Activated T-helper 17 cell treated with anti-CD3 and anti-CD28 coated beads, Interleukin-2, amount 50 U/mL, for 72 hours (primary cell): ENCODE data around the gene SLC25A47. TPM values are rescaled to one million over a fixed set of nuclear protein-coding genes. Genes with fewer than 3 reads are reported as not detected.

Experiments used
- ATAC-seq: fragments of 150-1000 bp; cut with Tn5 transposase; replicated peaks from 2 replicates; pipeline ENCODE4 v1.10.0; 2021; ENCODE audit warnings: mild to moderate bottlenecking, moderate library complexity
- H3K27ac Mint-ChIP-seq: one replicate; pipeline ENCODE4 v1.8.0; 2022; ENCODE audit warnings: mixed read lengths
- H3K27me3 Mint-ChIP-seq: one replicate; pipeline ENCODE4 v1.8.0; 2022; ENCODE audit warnings: mixed read lengths
- H3K36me3 Mint-ChIP-seq: one replicate; pipeline ENCODE4 v1.8.0; 2022; ENCODE audit warnings: low read depth, mild to moderate bottlenecking, mixed read lengths
- H3K4me1 Mint-ChIP-seq: one replicate; pipeline ENCODE4 v1.8.0; 2022; ENCODE audit warnings: mixed read lengths
- H3K4me3 Mint-ChIP-seq: one replicate; pipeline ENCODE4 v1.8.0; 2022; ENCODE audit warnings: mild to moderate bottlenecking, mixed read lengths
- H3K9me3 Mint-ChIP-seq: one replicate; pipeline ENCODE4 v1.8.0; 2022; ENCODE audit warnings: mixed read lengths
- total RNA-seq, 2 donors: library from RNA; stranded (reverse); gene quantifications; one replicate each; pipeline ENCODE4 v1.2.3, GENCODE V29; 2022

SLC25A47 gene
- total RNA-seq, 2 donors from 2014 or later, result not detected

DNA sequence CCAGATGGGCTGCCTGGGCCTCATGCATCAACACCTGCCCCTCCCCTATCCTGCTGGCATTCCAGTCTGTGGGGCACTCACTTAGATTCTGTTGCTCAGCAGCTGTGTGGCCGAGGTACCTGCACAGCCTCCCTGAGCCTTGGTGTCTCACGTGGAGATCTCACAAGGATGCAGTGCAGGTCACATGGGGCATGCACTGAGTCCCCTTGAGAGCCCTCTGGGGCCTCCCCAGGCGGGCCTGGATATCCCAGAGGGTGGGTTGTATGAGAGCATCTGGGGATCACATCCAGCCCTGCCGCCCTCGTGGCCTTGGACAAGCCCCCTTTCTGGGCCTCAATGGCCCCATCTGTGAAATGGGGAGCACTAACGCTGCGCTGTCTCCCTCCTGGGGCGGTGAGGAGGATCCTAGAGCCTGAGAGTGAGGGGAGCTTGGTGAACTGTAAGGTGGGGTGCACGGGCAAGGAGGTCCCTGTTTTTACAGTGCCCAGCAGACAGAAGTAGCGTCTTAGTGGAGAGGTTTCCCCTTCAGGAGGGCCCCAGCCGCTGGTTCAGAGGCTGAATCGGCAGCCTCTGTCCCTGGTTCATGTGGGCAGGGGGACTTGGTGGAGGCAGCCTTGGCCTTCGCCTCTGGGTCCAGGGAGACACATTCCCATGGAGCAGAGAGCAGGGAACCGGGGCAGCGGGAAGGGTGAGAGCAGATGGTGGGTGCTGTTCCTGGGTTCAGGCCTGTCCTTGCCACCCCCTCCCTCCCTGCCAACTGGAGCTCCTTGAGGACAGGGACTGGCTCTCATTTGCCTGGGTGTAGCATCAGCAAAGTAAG lies 791 bp upstream of the SLC25A47 start:
- Mint-ChIP-seq H3K4me3 (no peak overlapping the region), H3K27me3 (no peaks in the 10 kb centered on the region), H3K9me3 (no peaks in the 10 kb centered on the region), H3K4me1 (peaks cover 5% of the 10 kb centered on the region), H3K27ac (peak overlapping the region; percentile 61), H3K36me3 (no peaks in the 10 kb centered on the region)
- no peak for ATAC-seq

DNA sequence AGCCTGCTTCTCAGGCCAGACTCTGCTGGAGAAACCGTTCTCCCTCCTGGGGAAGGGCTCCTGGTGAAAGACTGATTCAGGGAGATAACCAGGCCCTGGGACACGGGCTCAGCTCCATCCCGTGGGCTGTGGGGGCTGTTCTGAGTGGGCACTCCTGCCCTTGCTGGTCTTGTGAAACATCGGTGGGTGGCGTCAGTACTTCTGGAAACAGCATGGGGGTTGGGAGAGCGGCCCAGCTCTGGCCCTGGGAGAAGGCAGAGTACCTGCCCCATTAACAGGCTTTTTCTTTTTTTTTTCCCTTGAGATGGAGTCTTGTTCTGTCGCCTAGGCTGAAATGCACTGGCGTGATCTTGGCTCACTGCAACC lies 786 bp downstream of the SLC25A47 start:
- no peaks in the 10 kb centered on the region for H3K36me3 Mint-ChIP-seq
- no peak overlapping the region for H3K4me3 Mint-ChIP-seq
- no peaks in the 10 kb centered on the region for H3K27me3 Mint-ChIP-seq
- peaks cover 5% of the 10 kb centered on the region for H3K4me1 Mint-ChIP-seq
- H3K27ac Mint-ChIP-seq, result no peak overlapping the region
- no peaks in the 10 kb centered on the region for H3K9me3 Mint-ChIP-seq
- no peak for ATAC-seq

DNA sequence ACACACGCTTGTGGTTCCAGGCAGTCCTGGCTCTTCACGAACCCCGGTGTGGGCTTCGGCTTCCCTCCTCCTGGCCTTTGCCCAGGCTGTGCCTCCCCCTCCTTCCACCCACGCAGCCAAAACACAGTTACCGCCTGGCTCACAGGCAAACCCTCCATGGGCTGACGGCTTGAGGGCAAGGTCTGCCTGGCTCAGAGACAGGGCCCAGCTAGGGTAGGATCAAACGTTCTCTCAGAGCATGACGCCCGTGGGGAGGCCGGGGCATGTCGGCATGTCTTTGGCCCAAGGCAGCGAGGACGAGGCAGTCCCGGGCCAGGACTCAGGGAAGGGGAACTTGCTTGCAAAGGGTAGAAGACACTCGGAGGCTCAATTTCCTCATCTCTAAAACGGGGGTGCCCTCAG lies 2.1 kb downstream of the SLC25A47 start:
- H3K4me3 Mint-ChIP-seq, result no peak overlapping the region
- no peaks in the 10 kb centered on the region for H3K4me1 Mint-ChIP-seq
- no peaks in the 10 kb centered on the region for H3K36me3 Mint-ChIP-seq
- no peak for ATAC-seq
- no peaks in the 10 kb centered on the region for H3K9me3 Mint-ChIP-seq
- no peaks in the 10 kb centered on the region for H3K27me3 Mint-ChIP-seq
- no peak overlapping the region for H3K27ac Mint-ChIP-seq

DNA sequence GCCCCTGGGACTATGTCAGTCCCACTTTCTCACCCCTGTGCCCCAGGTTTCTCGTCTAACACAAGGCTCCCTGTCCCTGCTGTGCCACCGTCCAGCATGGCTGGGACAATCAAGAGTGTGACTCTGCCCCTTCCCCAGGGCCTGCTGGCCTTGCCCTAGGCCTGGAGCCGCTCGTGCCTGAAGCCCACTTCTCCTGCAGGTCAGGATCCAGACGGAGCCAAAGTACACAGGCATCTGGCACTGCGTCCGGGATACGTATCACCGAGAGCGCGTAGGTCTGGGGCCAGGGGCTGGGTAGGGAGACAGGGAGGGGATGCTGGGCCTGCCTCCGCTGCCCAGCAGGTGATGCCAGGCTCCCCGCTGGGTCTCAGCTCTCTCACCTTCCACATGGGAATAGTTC lies 2.8 kb downstream of the SLC25A47 start:
- ATAC-seq, result no peak
- no peak overlapping the region for H3K4me3 Mint-ChIP-seq
- H3K36me3 Mint-ChIP-seq, result peaks cover under 1% of the 10 kb centered on the region
- H3K9me3 Mint-ChIP-seq, result no peaks in the 10 kb centered on the region
- H3K27ac Mint-ChIP-seq, result no peak overlapping the region
- H3K27me3 Mint-ChIP-seq, result no peaks in the 10 kb centered on the region
- H3K4me1 Mint-ChIP-seq, result peaks cover under 1% of the 10 kb centered on the region

DNA sequence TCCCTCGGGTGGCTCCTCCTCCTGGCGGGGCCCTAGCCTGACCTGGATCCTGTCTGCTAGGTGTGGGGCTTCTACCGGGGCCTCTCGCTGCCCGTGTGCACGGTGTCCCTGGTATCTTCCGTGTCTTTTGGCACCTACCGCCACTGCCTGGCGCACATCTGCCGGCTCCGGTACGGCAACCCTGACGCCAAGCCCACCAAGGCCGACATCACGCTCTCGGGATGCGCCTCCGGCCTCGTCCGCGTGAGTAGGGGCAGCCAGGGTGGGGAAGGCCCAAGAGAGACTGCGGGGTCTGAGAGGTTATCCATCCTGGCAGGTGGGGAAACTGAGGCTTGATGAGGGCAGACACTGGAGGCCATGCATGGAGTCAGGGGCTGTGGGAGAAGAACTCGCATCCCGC lies 4.0 kb downstream of the SLC25A47 start:
- Mint-ChIP-seq H3K9me3 (no peaks in the 10 kb centered on the region), H3K27me3 (no peaks in the 10 kb centered on the region), H3K4me1 (peaks cover 4% of the 10 kb centered on the region), H3K27ac (no peak overlapping the region), H3K4me3 (no peak overlapping the region), H3K36me3 (peaks cover 6% of the 10 kb centered on the region)
- ATAC-seq, result no peak

DNA sequence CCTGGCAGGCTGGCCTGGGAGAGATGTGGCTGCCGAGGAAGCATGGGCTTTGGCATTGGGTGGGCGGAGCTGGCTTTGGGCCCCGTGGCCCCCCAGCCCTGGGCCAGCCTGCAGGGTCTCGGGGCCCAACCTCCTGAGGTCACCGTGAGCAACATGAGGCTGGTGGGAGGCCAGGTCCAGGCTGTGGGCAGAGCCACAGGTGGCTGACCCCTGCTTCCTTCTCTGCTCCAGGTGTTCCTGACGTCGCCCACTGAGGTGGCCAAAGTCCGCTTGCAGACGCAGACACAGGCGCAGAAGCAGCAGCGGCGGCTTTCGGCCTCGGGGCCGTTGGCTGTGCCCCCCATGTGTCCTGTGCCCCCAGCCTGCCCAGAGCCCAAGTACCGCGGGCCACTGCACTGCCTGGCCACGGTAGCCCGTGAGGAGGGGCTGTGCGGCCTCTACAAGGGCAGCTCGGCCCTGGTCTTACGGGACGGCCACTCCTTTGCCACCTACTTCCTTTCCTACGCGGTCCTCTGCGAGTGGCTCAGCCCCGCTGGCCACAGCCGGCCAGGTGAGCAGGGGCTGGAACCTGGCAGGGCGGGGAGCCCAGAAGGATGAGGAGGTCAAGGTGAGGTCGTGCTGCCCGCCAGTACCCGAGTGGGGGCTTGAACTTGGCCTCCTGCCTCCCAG lies 5.5 kb downstream of the SLC25A47 start:
- peaks cover 10% of the 10 kb centered on the region for H3K36me3 Mint-ChIP-seq
- no peak for ATAC-seq
- no peak overlapping the region for H3K27ac Mint-ChIP-seq
- H3K9me3 Mint-ChIP-seq, result no peaks in the 10 kb centered on the region
- H3K4me1 Mint-ChIP-seq, result peaks cover 4% of the 10 kb centered on the region
- no peaks in the 10 kb centered on the region for H3K27me3 Mint-ChIP-seq
- H3K4me3 Mint-ChIP-seq, result no peak overlapping the region

DNA sequence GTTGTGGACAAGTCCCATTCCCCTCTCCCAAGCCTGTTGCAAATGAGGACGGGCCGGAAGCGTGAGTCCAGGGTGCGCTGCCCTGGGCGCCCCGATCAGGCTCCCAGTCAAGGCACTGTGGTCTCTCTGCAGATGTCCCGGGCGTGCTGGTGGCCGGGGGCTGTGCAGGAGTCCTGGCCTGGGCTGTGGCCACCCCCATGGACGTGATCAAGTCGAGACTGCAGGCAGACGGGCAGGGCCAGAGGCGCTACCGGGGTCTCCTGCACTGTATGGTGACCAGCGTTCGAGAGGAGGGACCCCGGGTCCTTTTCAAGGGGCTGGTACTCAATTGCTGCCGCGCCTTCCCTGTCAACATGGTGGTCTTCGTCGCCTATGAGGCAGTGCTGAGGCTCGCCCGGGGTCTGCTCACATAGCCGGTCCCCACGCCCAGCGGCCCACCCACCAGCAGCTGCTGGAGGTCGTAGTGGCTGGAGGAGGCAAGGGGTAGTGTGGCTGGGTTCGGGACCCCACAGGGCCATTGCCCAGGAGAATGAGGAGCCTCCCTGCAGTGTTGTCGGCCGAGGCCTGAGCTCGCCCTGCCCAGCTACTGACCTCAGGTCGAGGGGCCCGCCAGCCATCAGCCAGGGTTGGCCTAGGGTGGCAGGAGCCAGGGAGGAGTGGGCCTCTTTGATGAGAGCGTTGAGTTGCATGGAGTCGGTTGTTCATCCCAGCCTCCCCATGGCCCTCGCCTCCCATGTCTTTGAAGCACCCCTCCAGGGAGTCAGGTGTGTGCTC lies 6.3 kb downstream of the SLC25A47 start:
- H3K4me1 Mint-ChIP-seq, result peaks cover 4% of the 10 kb centered on the region
- ATAC-seq, result no peak
- no peak overlapping the region for H3K4me3 Mint-ChIP-seq
- no peaks in the 10 kb centered on the region for H3K9me3 Mint-ChIP-seq
- peaks cover 18% of the 10 kb centered on the region for H3K36me3 Mint-ChIP-seq
- no peaks in the 10 kb centered on the region for H3K27me3 Mint-ChIP-seq
- H3K27ac Mint-ChIP-seq, result no peak overlapping the region

DNA sequence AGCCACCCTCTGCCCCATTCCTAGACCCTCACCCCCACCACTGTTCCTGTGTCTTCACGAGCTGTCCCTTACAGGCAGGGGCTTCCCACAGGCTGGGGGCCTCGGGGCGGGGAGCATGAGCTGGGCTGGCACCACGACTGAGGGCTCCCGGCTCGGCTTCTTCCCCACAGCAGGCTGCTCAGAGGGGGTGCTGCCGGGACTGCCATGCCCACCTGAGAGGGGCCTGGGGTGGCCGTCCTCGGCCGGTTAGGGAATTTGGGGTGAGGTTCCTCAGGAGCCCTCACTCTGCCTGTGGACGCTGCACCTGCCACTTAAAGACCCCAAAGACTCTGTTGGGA lies 6.8 kb downstream of the SLC25A47 start:
- Mint-ChIP-seq H3K4me3 (no peak overlapping the region), H3K9me3 (no peaks in the 10 kb centered on the region), H3K4me1 (peaks cover 4% of the 10 kb centered on the region), H3K36me3 (peaks cover 24% of the 10 kb centered on the region), H3K27me3 (no peaks in the 10 kb centered on the region), H3K27ac (no peak overlapping the region)
- no peak for ATAC-seq

DNA sequence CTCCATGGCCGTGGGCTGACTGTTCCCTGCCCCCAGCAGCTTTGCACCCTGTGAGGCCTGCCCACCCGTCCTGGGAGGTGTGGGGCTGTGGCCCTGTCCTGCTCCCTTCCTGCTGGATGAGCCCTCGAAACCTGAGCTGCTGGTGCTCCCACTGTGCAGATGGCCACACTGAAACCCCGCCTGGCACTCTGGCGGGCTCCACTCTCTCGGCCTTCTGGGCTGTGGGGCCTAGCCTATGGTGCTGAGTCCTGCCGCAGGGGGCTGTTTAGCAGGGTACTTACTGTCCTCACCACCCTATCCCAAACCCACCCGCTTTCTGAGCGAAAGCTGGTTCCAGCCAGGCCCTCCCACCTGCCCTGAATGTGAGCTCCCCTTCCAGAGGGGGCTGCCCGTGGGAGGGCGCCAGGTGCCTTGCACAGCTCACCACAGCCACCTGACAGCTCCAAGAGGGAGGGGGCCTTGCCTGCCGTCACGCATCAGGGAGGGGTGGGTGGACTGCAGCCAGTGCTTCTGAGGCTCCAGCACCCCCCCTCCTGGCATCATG lies 7.3 kb downstream of the SLC25A47 start:
- no peak overlapping the region for H3K4me3 Mint-ChIP-seq
- no peaks in the 10 kb centered on the region for H3K9me3 Mint-ChIP-seq
- H3K4me1 Mint-ChIP-seq, result peaks cover 4% of the 10 kb centered on the region
- peaks cover 29% of the 10 kb centered on the region for H3K36me3 Mint-ChIP-seq
- H3K27me3 Mint-ChIP-seq, result no peaks in the 10 kb centered on the region
- no peak overlapping the region for H3K27ac Mint-ChIP-seq
- ATAC-seq, result no peak

DNA sequence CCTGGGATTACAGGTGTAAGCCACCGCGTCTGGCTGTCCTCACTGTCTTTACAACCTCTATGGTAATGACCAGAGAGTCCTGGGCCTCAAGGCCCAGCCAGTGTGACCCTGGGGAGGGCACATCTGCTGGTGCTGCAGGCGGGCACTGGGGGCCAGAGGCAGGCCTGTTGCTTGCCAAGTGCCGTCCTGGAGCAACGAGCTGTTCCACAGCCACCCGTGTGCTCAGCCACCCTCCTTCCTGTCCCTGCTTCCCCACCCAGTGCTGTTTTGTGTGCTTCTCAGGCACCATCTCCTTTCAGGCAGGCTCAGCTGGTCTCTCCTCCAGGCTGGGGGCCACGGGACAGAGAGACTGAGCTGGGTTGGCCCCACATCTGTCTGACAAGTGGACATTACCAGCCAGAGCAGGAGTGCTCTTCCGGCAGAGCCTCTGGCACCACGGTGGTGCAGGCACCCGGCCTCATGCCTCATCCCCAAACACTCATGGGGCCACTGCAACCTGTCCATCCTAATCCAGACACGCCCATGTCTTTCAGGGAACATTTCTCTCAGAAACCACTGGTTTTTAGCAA lies 9.0 kb downstream of the SLC25A47 start:
- H3K4me1 Mint-ChIP-seq, result peaks cover 13% of the 10 kb centered on the region
- H3K36me3 Mint-ChIP-seq, result peaks cover 46% of the 10 kb centered on the region
- H3K4me3 Mint-ChIP-seq, result no peak overlapping the region
- H3K27me3 Mint-ChIP-seq, result no peaks in the 10 kb centered on the region
- H3K27ac Mint-ChIP-seq, result no peak overlapping the region
- no peaks in the 10 kb centered on the region for H3K9me3 Mint-ChIP-seq
- ATAC-seq, result no peak

DNA sequence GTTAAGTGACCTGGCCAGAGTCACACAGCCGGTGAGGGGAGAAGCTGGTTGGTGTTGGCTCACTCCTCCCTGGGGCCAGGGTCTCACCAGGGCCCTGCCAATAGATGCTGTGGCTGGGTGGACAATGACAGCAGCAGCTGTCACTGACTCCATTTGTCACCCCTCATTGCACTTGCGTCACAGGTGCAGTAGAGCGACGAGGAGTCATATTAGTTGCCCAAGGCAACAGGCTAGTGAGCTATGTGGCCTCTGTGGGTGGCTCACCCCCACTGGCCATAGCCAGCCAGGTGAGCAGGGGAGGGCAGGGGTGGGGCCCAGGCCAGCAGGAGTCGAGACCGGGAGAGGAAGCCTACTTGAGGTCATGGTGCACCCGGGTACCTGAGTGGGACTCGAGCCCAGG lies 9.7 kb downstream of the SLC25A47 start:
- peaks cover 14% of the 10 kb centered on the region for H3K4me1 Mint-ChIP-seq
- ATAC-seq, result no peak
- H3K27me3 Mint-ChIP-seq, result no peaks in the 10 kb centered on the region
- peaks cover 52% of the 10 kb centered on the region for H3K36me3 Mint-ChIP-seq
- H3K4me3 Mint-ChIP-seq, result no peak overlapping the region
- H3K27ac Mint-ChIP-seq, result no peak overlapping the region
- H3K9me3 Mint-ChIP-seq, result no peaks in the 10 kb centered on the region

DNA sequence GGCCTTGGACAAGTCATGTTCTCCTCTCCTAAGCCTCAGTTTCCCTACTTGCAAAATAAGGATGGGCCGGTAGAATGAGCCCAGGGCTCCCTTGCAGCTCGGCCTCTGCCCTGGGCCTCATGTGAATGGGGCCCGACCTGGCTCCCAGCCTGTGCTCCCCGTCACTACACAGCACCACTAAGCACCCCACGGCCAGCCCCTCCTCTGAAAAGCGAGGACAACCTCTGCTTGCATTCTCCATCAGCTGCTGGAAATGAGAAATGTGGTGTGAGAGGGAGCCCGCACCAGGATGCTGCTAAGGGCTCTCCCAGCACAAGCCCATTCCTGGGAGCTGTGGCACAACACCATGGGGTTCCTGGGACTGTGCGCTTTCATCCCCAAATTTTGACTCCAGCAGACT lies 10.2 kb downstream of the SLC25A47 start:
- no peak for ATAC-seq
- no peaks in the 10 kb centered on the region for H3K9me3 Mint-ChIP-seq
- no peak overlapping the region for H3K27ac Mint-ChIP-seq
- H3K36me3 Mint-ChIP-seq, result peaks cover 57% of the 10 kb centered on the region
- H3K27me3 Mint-ChIP-seq, result no peaks in the 10 kb centered on the region
- H3K4me3 Mint-ChIP-seq, result no peak overlapping the region
- peaks cover 14% of the 10 kb centered on the region for H3K4me1 Mint-ChIP-seq

DNA sequence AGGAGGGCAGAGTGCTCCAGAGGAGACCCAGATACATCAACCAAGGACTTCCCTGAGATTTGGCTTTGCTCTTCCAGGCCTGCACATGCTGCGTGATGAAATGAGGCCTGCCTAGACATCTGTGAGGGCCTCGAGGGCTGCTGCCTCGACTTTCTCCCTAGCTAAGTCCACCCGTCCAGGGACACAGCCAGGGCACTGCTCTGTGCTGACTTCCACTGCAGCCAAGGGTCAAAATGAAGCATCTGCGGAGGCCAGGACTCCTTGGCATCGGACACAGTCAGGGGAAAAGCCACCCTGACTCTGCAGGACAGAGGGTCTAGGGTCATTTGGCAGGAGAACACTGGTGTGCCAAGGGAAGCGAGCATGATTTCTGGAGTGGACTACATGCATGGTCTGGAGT lies 10.7 kb downstream of the SLC25A47 start:
- no peak for ATAC-seq
- Mint-ChIP-seq H3K9me3 (no peaks in the 10 kb centered on the region), H3K4me3 (no peak overlapping the region), H3K36me3 (peaks cover 62% of the 10 kb centered on the region), H3K27me3 (no peaks in the 10 kb centered on the region), H3K4me1 (peaks cover 14% of the 10 kb centered on the region), H3K27ac (no peak overlapping the region)

DNA sequence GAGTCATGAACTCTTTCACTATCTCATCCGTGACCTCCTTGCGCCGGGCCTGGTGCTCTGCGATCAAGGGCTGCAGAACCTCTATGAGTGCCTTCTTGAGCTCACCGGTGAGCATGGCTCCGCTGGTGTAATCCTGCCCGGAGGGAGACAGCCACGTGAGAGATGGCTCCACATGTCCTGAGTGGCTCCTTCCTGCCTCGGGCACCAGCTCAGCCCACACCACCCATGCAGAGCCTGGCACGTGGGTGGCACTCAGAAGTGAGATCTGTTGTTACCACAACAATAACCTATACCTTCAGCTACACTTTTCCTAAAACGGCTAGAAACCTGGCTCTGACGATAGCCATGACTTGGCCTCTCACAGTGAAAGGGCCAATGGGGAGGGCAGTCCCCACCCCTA lies 11.8 kb downstream of the SLC25A47 start:
- Mint-ChIP-seq H3K9me3 (no peaks in the 10 kb centered on the region), H3K27ac (peak overlapping the region; percentile 43), H3K27me3 (no peaks in the 10 kb centered on the region), H3K4me1 (peaks cover 14% of the 10 kb centered on the region), H3K4me3 (no peak overlapping the region), H3K36me3 (peaks cover 73% of the 10 kb centered on the region)
- ATAC-seq, result no peak
